Measurements from ENCODE around the gene ANK3. TPM values are rescaled to one million over a fixed set of nuclear protein-coding genes. Genes with fewer than 3 reads are reported as not detected.
A peak's percentile ranks its signal among the peaks of the same experiment; 100 is the strongest.

The ANK3 gene
- total and polyA plus RNA-seq, 2 experiments from 2014 or later, result 0.14 to 0.54 TPM

- no peak for DNase-seq
- 95 to 98% methylated on average over 2 of the region's 2 CpGs for WGBS, 2 experiments (ENCODE audit: low coverage in 1 of 2, low lambda C conversion rate in 2 of 2, missing lambda C conversion rate in 2 of 2)
- no peak for TF ChIP-seq EZH2phosphoT487 (IDR thresholded peaks at IDR 0.05; ENCODE audit: insufficient read depth, low read depth)
- H3K9me2 ChIP-seq (ENCODE audit: insufficient read depth), result peaks cover 4% of the 10 kb centered on the region; the same call in 1 of the 2 replicates
- no peak overlapping the region for H3K4me2 ChIP-seq (ENCODE audit: unreplicated experiment)
- no peaks in the 10 kb centered on the region for H3K27me3 ChIP-seq (replicated peaks; ENCODE audit: insufficient read depth)
- peaks cover 5% of the 10 kb centered on the region; the same call in 1 of the 2 replicates for H3F3A ChIP-seq (ENCODE audit: insufficient read depth)
- H4K20me1 ChIP-seq (ENCODE audit: insufficient read depth), result no peaks in the 10 kb centered on the region
- H3K9ac ChIP-seq, result no peak overlapping the region
- no peaks in the 10 kb centered on the region for H3K79me2 ChIP-seq (ENCODE audit: insufficient read depth)
- no peak overlapping the region for H3K4me3 ChIP-seq
- no peaks in the 10 kb centered on the region for H3K36me3 ChIP-seq (ENCODE audit: low read depth)
- in situ Hi-C loops (cut with MboI), result no loop called here
- peaks cover 16% of the 10 kb centered on the region for H3K4me1 ChIP-seq (ENCODE audit: insufficient read depth)
- no peak overlapping the region for H2AFZ ChIP-seq
- no peaks in the 10 kb centered on the region for H3K9me3 ChIP-seq (ENCODE audit: low read depth)
- no peak overlapping the region for H3K27ac ChIP-seq
Measured at GRCh38 chr10:60280475-60280874, 109.2 kb downstream of the ANK3 start.

GRCh38 chr10:60277656-60278055 is 112.0 kb downstream of the ANK3 start:
- no peaks in the 10 kb centered on the region for H3K79me2 ChIP-seq (ENCODE audit: insufficient read depth)
- H3K9me2 ChIP-seq (ENCODE audit: insufficient read depth), result peaks cover 4% of the 10 kb centered on the region; the same call in 1 of the 2 replicates
- H3K4me2 ChIP-seq (ENCODE audit: unreplicated experiment), result no peak overlapping the region
- no peaks in the 10 kb centered on the region for H3K27me3 ChIP-seq (replicated peaks; ENCODE audit: insufficient read depth)
- H3K9ac ChIP-seq, result no peak overlapping the region
- no peaks in the 10 kb centered on the region for H3F3A ChIP-seq (ENCODE audit: insufficient read depth)
- in situ Hi-C loops (cut with MboI), result no loop called here
- H3K4me3 ChIP-seq, result no peak overlapping the region
- H3K4me1 ChIP-seq (ENCODE audit: insufficient read depth), result peaks cover 7% of the 10 kb centered on the region
- no peaks in the 10 kb centered on the region for H3K9me3 ChIP-seq (ENCODE audit: low read depth)
- no peaks in the 10 kb centered on the region for H4K20me1 ChIP-seq (ENCODE audit: insufficient read depth)
- TF ChIP-seq EZH2 (IDR thresholded peaks at IDR 0.05; ENCODE audit: insufficient read depth, poor library complexity, severe bottlenecking) (no peak), EZH2phosphoT487 (IDR thresholded peaks at IDR 0.05; ENCODE audit: insufficient read depth, low read depth) (no peak)
- peak; percentile 13 for DNase-seq
- WGBS, 2 experiments (ENCODE audit: low coverage in 1 of 2, low lambda C conversion rate in 2 of 2, missing lambda C conversion rate in 2 of 2), result 8 to 24% methylated on average over 1 of the region's 1 CpG
- no peak overlapping the region for H2AFZ ChIP-seq
- H3K36me3 ChIP-seq (ENCODE audit: low read depth), result no peaks in the 10 kb centered on the region
- H3K27ac ChIP-seq, result no peak overlapping the region

GRCh38 chr10:60276232-60276631 is 113.4 kb downstream of the ANK3 start:
- WGBS, 2 experiments (ENCODE audit: low coverage in 1 of 2, low lambda C conversion rate in 2 of 2, missing lambda C conversion rate in 2 of 2), result 92 to 95% methylated on average over 2 of the region's 2 CpGs
- Histone ChIP-seq H2AFZ (no peak overlapping the region), H3K27ac (no peak overlapping the region), H3K9ac (no peak overlapping the region), H3K27me3 (replicated peaks; ENCODE audit: insufficient read depth) (no peaks in the 10 kb centered on the region), H3K9me3 (ENCODE audit: low read depth) (no peaks in the 10 kb centered on the region), H3K4me2 (ENCODE audit: unreplicated experiment) (no peak overlapping the region), H4K20me1 (ENCODE audit: insufficient read depth) (no peaks in the 10 kb centered on the region), H3K4me1 (ENCODE audit: insufficient read depth) (no peaks in the 10 kb centered on the region; the same call in 1 of the 2 replicates), H3K79me2 (ENCODE audit: insufficient read depth) (no peaks in the 10 kb centered on the region), H3F3A (ENCODE audit: insufficient read depth) (no peaks in the 10 kb centered on the region), H3K4me3 (no peak overlapping the region), H3K36me3 (ENCODE audit: low read depth) (no peaks in the 10 kb centered on the region), H3K9me2 (ENCODE audit: insufficient read depth) (peaks cover under 1% of the 10 kb centered on the region; the same call in 1 of the 2 replicates)
- TF ChIP-seq EZH2 (IDR thresholded peaks at IDR 0.05; ENCODE audit: insufficient read depth, poor library complexity, severe bottlenecking), result no peak
- TF ChIP-seq EZH2phosphoT487 (IDR thresholded peaks at IDR 0.05; ENCODE audit: insufficient read depth, low read depth), result no peak
- DNase-seq, result no peak
- in situ Hi-C loops (cut with MboI), result no loop called here

- Histone ChIP-seq H3F3A (ENCODE audit: insufficient read depth) (no peaks in the 10 kb centered on the region), H3K79me2 (ENCODE audit: insufficient read depth) (no peaks in the 10 kb centered on the region), H3K9ac (no peak overlapping the region), H3K4me1 (ENCODE audit: insufficient read depth) (peaks cover 4% of the 10 kb centered on the region; the same call in 1 of the 2 replicates), H2AFZ (no peak overlapping the region), H3K27ac (no peak overlapping the region), H3K9me3 (ENCODE audit: low read depth) (no peaks in the 10 kb centered on the region), H3K27me3 (replicated peaks; ENCODE audit: insufficient read depth) (no peaks in the 10 kb centered on the region), H3K36me3 (ENCODE audit: low read depth) (no peaks in the 10 kb centered on the region), H3K9me2 (ENCODE audit: insufficient read depth) (no peaks in the 10 kb centered on the region), H3K4me2 (ENCODE audit: unreplicated experiment) (no peak overlapping the region), H3K4me3 (no peak overlapping the region), H4K20me1 (ENCODE audit: insufficient read depth) (no peaks in the 10 kb centered on the region)
- 90 to 95% methylated on average over 4 of the region's 4 CpGs for WGBS, 2 experiments (ENCODE audit: low coverage in 1 of 2, low lambda C conversion rate in 2 of 2, missing lambda C conversion rate in 2 of 2)
- in situ Hi-C loops (cut with MboI), result no loop called here
- TF ChIP-seq EZH2 (IDR thresholded peaks at IDR 0.05; ENCODE audit: insufficient read depth, poor library complexity, severe bottlenecking) (no peak), EZH2phosphoT487 (IDR thresholded peaks at IDR 0.05; ENCODE audit: insufficient read depth, low read depth) (no peak)
- DNase-seq, result no peak
Measured at GRCh38 chr10:60271319-60272040, 118.2 kb downstream of the ANK3 start.
